ENCODE results near the gene SLC22A3.

DNA sequence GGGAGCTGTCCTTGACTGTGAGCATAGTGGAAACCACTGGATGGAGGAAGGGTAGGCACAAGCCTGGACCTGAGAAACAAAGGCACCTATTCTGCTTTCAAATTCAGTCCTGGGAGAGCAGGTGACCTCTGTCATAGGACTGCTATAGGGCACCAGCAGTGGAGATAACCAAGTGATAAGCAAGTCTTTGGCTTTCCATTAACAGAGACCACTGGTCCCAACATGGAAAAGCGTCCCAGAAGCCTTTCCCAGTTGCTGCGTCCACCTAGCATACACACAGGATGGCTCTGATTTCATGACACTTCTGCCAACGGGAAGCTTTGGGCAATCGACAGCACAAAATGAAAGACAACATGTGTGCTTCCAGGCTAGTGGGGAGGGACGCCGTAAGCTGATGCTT lies 8.9 kb downstream of the SLC22A3 start:
- TF ChIP-seq, protein P1, sequence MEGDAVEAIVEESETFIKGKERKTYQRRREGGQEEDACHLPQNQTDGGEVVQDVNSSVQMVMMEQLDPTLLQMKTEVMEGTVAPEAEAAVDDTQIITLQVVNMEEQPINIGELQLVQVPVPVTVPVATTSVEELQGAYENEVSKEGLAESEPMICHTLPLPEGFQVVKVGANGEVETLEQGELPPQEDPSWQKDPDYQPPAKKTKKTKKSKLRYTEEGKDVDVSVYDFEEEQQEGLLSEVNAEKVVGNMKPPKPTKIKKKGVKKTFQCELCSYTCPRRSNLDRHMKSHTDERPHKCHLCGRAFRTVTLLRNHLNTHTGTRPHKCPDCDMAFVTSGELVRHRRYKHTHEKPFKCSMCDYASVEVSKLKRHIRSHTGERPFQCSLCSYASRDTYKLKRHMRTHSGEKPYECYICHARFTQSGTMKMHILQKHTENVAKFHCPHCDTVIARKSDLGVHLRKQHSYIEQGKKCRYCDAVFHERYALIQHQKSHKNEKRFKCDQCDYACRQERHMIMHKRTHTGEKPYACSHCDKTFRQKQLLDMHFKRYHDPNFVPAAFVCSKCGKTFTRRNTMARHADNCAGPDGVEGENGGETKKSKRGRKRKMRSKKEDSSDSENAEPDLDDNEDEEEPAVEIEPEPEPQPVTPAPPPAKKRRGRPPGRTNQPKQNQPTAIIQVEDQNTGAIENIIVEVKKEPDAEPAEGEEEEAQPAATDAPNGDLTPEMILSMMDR (IDR thresholded peaks at IDR 0.05), result no peak
- TF ChIP-seq POLR2A (IDR thresholded peaks at IDR 0.05), result no peak
